Esophagus muscularis mucosa (tissue), 4 donors: Measurements from ENCODE around the gene TPTE. TPM values are rescaled to one million over a fixed set of nuclear protein-coding genes. Genes with fewer than 3 reads are reported as not detected.
"Not testable (repeated sequence)": the region's sequence is repeated elsewhere in the genome, so short reads cannot be mapped to it uniquely, and the experiment has no call there.

ENCODE experiments used
- DNase-seq: peaks from one replicate; pipeline ENCODE4 v3.0.0-alpha.2; 2017; ENCODE audit errors: extremely low spot score
- H3K27ac ChIP-seq, 4 donors: fragments of 200-600 bp; sonication (generic); replicated peaks in 1 of 4; 1 replicate in 3 of 4; 2 replicates in 1 of 4; pipeline ENCODE4 v1.5.1; 2016 to 2019; ENCODE audit warnings: mild to moderate bottlenecking in 1 of 4
- H3K27me3 ChIP-seq, 4 donors: fragments of 200-600 bp; sonication (generic); one replicate each; pipeline versions ENCODE4 v1.5.1 to v1.6.0; 2016 to 2019
- H3K36me3 ChIP-seq, 4 donors: fragments of 200-600 bp; sonication (generic); one replicate each; pipeline ENCODE4 v1.5.1; 2016 to 2019
- H3K4me1 ChIP-seq, 4 donors: fragments of 200-600 bp; sonication (generic); one replicate each; pipeline ENCODE4 v1.5.1; 2016 to 2019
- H3K4me3 ChIP-seq, 4 donors: fragments of 200-600 bp; sonication (generic); 1 replicate in 2 of 4; 2 replicates in 2 of 4; pipeline ENCODE4 v1.5.1; 2016 to 2019; ENCODE audit warnings: mild to moderate bottlenecking in 4 of 4, moderate library complexity in 1 of 4
- H3K9me3 ChIP-seq, 4 donors: fragments of 200-600 bp; sonication (generic); 1 replicate in 3 of 4; 2 replicates in 1 of 4; pipeline ENCODE4 v1.5.1; 2016 to 2019
- EP300 ChIP-seq: sonication (generic); formaldehyde crosslinking; IDR thresholded peaks from one replicate; pipeline ENCODE4 v1.6.1; 2017; ENCODE audit warnings: antibody characterized with exemption
- POLR2A ChIP-seq: fragments of 450-650 bp; IDR thresholded peaks from one replicate; pipeline ENCODE4 v1.6.1; 2017; ENCODE audit warnings: antibody characterized with exemption, moderate library complexity, mild to moderate bottlenecking, low read depth
- POLR2AphosphoS5 ChIP-seq, 2 donors: sonication (generic); formaldehyde crosslinking; IDR thresholded peaks; one replicate each; pipeline ENCODE4 v1.6.1; 2017; ENCODE audit warnings: antibody characterized with exemption in 2 of 2
- WGBS: methylation state at CpG from one replicate; pipeline ENCODE4 v1.1.5; 2018; 5-methylcytosine and 5-hydroxymethylcytosine counted together
- intact Hi-C: fragments of 100-400 bp; cut with DNase I; formaldehyde crosslinking; loops from one replicate; pipeline ENCODE4 v1.15.1; 2023
- total RNA-seq, 4 donors: library from RNA; depleted of rRNA; stranded (reverse); fragments of >200 nt; gene quantifications; one replicate each; pipeline versions ENCODE4 v1.1.0 to v1.2.1, GENCODE V29; 2016
- TF ChIP-seq, protein P1 (sequence below), 3 experiments: fragments of 200-600 bp in 2 of 3; fragments of 450-650 bp in 1 of 3; sonication (generic) in 2 of 3; IDR thresholded peaks; one replicate each; pipeline ENCODE4 v1.5.1; 2017 to 2019; ENCODE audit warnings: antibody characterized with exemption in 3 of 3, mild to moderate bottlenecking in 2 of 3, moderate library complexity in 1 of 3

The TPTE gene
- total RNA-seq, 4 donors from 2014 or later = not detected

DNA sequence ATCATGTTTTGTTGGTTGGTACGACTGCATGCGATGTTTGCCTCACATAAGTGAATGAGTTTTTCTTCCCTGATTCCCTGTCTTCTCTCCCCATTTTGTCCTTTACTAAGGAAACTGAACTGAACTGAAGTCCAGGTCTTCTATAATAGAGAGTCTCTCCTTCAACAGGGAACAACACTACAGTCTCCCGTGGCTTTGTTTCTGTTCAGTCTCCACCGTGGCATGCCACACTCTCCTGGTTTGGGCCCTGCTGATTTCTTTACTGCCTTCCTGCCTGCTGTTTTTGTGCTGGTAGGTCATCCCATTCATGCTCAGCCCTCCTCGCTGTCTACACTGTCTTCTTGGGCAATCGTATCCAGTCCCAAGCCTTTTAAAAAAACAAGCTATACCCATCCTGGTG, 92.9 kb downstream of the TPTE start:
- WGBS = 75% methylated on average over 6 of the region's 6 CpGs
- H3K27me3 ChIP-seq, H3K4me1 ChIP-seq, intact Hi-C loops, DNase-seq, H3K36me3 ChIP-seq, H3K27ac ChIP-seq, H3K4me3 ChIP-seq: not testable (repeated sequence)
- H3K9me3 ChIP-seq = peaks cover 0 to 20% (median 12%) of the 10 kb centered on the region in 4 donors

DNA sequence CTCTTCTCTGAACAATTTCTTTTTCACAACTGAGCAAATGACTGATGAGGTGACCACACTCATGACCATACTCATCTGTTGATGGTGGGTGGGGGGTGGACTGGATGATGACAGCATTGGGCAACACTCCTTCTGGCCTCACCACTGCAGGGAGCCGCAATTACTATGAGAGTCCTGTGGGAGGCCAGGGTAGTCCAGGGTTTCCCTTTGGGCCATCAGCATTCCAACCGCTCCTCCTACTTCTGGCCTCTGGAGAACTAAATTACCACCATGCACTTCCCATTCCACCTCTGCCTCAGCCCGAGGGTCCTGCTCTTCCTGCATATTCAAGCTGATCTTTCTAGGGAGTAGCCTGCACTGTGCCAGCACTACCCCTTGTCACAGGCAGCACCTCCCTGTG, 94.7 kb downstream of the TPTE start:
- H3K27me3 ChIP-seq, intact Hi-C loops: not testable (repeated sequence)
- WGBS = 59% methylated on average over 3 of the region's 3 CpGs

GRCh38 chr21:10616535-10616934, 95.2 kb downstream of the TPTE start:
- TF ChIP-seq POLR2AphosphoS5 (IDR thresholded peaks at IDR 0.05) = no peak
- no peak for TF ChIP-seq EP300
- TF ChIP-seq POLR2A = no peak
- TF ChIP-seq, protein P1, sequence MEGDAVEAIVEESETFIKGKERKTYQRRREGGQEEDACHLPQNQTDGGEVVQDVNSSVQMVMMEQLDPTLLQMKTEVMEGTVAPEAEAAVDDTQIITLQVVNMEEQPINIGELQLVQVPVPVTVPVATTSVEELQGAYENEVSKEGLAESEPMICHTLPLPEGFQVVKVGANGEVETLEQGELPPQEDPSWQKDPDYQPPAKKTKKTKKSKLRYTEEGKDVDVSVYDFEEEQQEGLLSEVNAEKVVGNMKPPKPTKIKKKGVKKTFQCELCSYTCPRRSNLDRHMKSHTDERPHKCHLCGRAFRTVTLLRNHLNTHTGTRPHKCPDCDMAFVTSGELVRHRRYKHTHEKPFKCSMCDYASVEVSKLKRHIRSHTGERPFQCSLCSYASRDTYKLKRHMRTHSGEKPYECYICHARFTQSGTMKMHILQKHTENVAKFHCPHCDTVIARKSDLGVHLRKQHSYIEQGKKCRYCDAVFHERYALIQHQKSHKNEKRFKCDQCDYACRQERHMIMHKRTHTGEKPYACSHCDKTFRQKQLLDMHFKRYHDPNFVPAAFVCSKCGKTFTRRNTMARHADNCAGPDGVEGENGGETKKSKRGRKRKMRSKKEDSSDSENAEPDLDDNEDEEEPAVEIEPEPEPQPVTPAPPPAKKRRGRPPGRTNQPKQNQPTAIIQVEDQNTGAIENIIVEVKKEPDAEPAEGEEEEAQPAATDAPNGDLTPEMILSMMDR (IDR thresholded peaks at IDR 0.05) = no peak
- Histone ChIP-seq H3K36me3 (no peaks in the 10 kb centered on the region), H3K4me3 (no peak overlapping the region), H3K27ac (no peak overlapping the region), H3K9me3 (peaks cover 0 to 23% (median 10%) of the 10 kb centered on the region in 4 donors), H3K27me3 (no peaks in the 10 kb centered on the region), H3K4me1 (no peaks in the 10 kb centered on the region)
- intact Hi-C loops = no loop called here
- DNase-seq = no peak
- 68% methylated on average over 30 of the region's 30 CpGs for WGBS

More for the DNA sequence above, 94.7 kb downstream of the TPTE start:
- not testable (repeated sequence) for H3K27ac ChIP-seq, H3K36me3 ChIP-seq, H3K4me3 ChIP-seq, H3K4me1 ChIP-seq, DNase-seq
- peaks cover 0 to 19% (median 9%) of the 10 kb centered on the region in 4 donors for H3K9me3 ChIP-seq

GRCh38 chr21:10617133-10617752, 95.9 kb downstream of the TPTE start:
- H3K27me3 ChIP-seq, H3K27ac ChIP-seq, H3K36me3 ChIP-seq, H3K4me3 ChIP-seq, H3K4me1 ChIP-seq, intact Hi-C loops, DNase-seq: not testable (repeated sequence)
- 57% methylated on average over 3 of the region's 3 CpGs for WGBS
- H3K9me3 ChIP-seq = peaks cover 0 to 26% (median 12%) of the 10 kb centered on the region in 4 donors

DNA sequence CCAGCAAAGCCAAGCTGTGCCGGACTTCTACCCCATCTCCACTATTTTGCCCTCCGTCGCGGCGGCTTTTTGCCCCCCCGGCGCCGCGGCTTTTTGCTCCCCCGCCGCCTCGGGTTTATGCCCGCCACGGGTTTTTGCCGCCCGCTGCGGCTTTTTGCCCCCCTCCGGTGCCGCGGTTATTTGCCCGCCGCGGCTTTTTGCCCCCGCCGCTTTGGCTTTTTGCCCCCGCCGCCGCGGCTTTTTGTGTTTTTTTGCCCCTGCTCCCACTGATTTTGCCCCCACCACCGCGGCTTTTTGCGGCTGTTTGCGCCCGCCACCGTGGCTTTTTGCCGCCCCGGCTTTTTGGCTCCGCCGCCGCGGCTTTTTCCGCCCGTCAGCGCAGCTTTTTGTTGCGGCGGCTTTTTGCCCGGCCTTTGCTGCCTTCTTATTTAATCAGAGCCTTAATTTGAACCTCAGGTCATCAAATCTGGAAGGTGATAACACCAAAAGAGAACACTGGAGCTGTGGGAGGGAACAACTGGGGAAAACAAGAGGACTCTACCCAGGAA, 106.0 kb downstream of the TPTE start:
- DNase-seq = no peak
- peaks cover 0 to 43% (median 17%) of the 10 kb centered on the region in 4 donors for H3K9me3 ChIP-seq
- no peak overlapping the region for H3K4me3 ChIP-seq
- peaks cover 0 to 7% (median 2%) of the 10 kb centered on the region in 4 donors for H3K27me3 ChIP-seq
- no peaks in the 10 kb centered on the region for H3K36me3 ChIP-seq
- intact Hi-C loops = no loop called here
- TF ChIP-seq POLR2A = no peak
- TF ChIP-seq, protein P1 (IDR thresholded peaks at IDR 0.05) = no peak
- no peak for TF ChIP-seq POLR2AphosphoS5 (IDR thresholded peaks at IDR 0.05)
- no peak for TF ChIP-seq EP300
- WGBS = 65% methylated on average over 47 of the region's 47 CpGs
- H3K27ac ChIP-seq = no peak overlapping the region
- H3K4me1 ChIP-seq = no peaks in the 10 kb centered on the region

- H3K27ac ChIP-seq, H3K36me3 ChIP-seq, H3K4me1 ChIP-seq, intact Hi-C loops, H3K27me3 ChIP-seq, DNase-seq, H3K4me3 ChIP-seq: not testable (repeated sequence)
- peaks cover 0 to 45% (median 13%) of the 10 kb centered on the region in 4 donors for H3K9me3 ChIP-seq
- WGBS = 81% methylated on average over 3 of the region's 3 CpGs
These were observed 107.9 kb downstream of the TPTE start for GRCh38 chr21:10629239-10629638.

DNA sequence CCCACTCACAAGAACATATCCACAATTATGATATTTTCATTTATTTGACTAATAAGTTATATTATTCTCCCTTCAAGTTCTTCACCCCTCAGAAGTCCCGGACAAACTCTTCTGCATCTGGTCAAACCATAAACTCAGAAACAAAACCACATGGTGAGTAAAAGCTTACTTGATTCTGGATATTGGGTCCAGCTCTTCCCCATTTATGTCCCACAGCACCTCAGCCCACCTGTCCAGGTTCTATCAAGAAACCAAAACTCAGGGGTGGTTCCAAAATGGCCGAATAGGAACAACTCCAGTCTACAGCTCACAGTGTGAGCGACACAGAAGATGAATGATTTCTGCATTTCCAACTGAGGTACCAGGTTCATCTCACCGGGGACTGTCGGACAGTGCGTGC, 109.4 kb downstream of the TPTE start:
- WGBS = 72% methylated on average over 6 of the region's 6 CpGs
- intact Hi-C loops = not testable (repeated sequence)

GRCh38 chr21:10631316-10631715, 109.9 kb downstream of the TPTE start:
- DNase-seq, intact Hi-C loops, H3K4me1 ChIP-seq, H3K27ac ChIP-seq, H3K27me3 ChIP-seq, H3K36me3 ChIP-seq, H3K4me3 ChIP-seq: not testable (repeated sequence)
- H3K9me3 ChIP-seq = peaks cover 0 to 55% (median 20%) of the 10 kb centered on the region in 4 donors
- WGBS = 60% methylated on average over 5 of the region's 5 CpGs

More for the DNA sequence above, 109.4 kb downstream of the TPTE start:
- H3K27me3 ChIP-seq, H3K36me3 ChIP-seq, DNase-seq, H3K4me3 ChIP-seq, H3K27ac ChIP-seq, H3K4me1 ChIP-seq: not testable (repeated sequence)
- H3K9me3 ChIP-seq = peaks cover 0 to 50% (median 15%) of the 10 kb centered on the region in 4 donors

- 65% methylated on average over 9 of the region's 9 CpGs for WGBS
- intact Hi-C loops, H3K4me3 ChIP-seq, H3K27ac ChIP-seq, H3K36me3 ChIP-seq, DNase-seq, H3K27me3 ChIP-seq, H3K4me1 ChIP-seq: not testable (repeated sequence)
- H3K9me3 ChIP-seq = peaks cover 0 to 54% (median 29%) of the 10 kb centered on the region in 4 donors
These were observed 116.8 kb downstream of the TPTE start for GRCh38 chr21:10638144-10638543.
